T-cell (primary cell): ENCODE results near the gene OR2H1. TPM values are rescaled to one million over a fixed set of nuclear protein-coding genes. Genes with fewer than 3 reads are reported as not detected.

Experiments used
- ATAC-seq, 4 experiments: fragments of 200-7000 bp in 3 of 4; fragments of 150-1000 bp in 1 of 4; cut with Tn5 transposase; replicated peaks in 1 of 4; 1 replicate in 3 of 4; 2 replicates in 1 of 4; pipeline ENCODE4 v1.10.0; 2021; ENCODE audit warnings: moderate library complexity in 3 of 4, mild to moderate bottlenecking in 2 of 4, moderate number of reproducible peaks in 1 of 4
- CTCF ChIA-PET, 2 donors: fragments of 300-600 bp; sonication (Branson Sonifier 250); formaldehyde crosslinking; loops; one replicate each; lab custom pipeline; 2022; ENCODE audit warnings: antibody characterized with exemption in 2 of 2; lab: Charles Lee
- POLR2A ChIA-PET, 2 donors: fragments of 300-600 bp; sonication (Branson Sonifier 250); formaldehyde crosslinking; loops; one replicate each; lab custom pipeline; 2022; ENCODE audit warnings: antibody characterized with exemption in 2 of 2; lab: Charles Lee
- DNase-seq, 35 experiments: peaks; one replicate each; pipeline versions ENCODE4 v3.0.0 to v3.0.0-alpha.2; 2013 to 2023
- H3K27ac ChIP-seq: one replicate; pipeline ENCODE4 v1.5.1; 2013; ENCODE audit warnings: low read length
- H3K27me3 ChIP-seq, 2 experiments: replicated peaks in 1 of 2; 1 replicate in 1 of 2; 2 replicates in 1 of 2; pipeline versions ENCODE4 v1.6.1 to v1.7.0; 2013; ENCODE audit warnings: low read length in 1 of 2, mixed read lengths in 1 of 2; ENCODE audit not compliant: control insufficient read depth in 2 of 2, insufficient read depth in 2 of 2; ENCODE audit errors: extremely low read depth in 1 of 2
- H3K36me3 ChIP-seq, 2 donors: 1 replicate in 1 of 2; 2 replicates in 1 of 2; pipeline versions ENCODE4 v1.6.1 to v1.7.0; 2013; ENCODE audit warnings: low read length in 1 of 2; ENCODE audit not compliant: control insufficient read depth in 2 of 2, insufficient read depth in 1 of 2; ENCODE audit errors: extremely low read depth in 1 of 2
- H3K4me1 ChIP-seq, 2 experiments: 1 replicate in 1 of 2; 2 replicates in 1 of 2; pipeline versions ENCODE4 v1.6.1 to v1.7.0; 2013; ENCODE audit warnings: low read length in 2 of 2, mixed read lengths in 1 of 2; ENCODE audit not compliant: insufficient read depth in 2 of 2, control insufficient read depth in 1 of 2; ENCODE audit errors: extremely low read depth in 1 of 2
- H3K4me3 ChIP-seq, 2 donors: 1 replicate in 1 of 2; 2 replicates in 1 of 2; pipeline versions ENCODE4 v1.5.1 to v1.7.0; 2013; ENCODE audit warnings: mild to moderate bottlenecking in 2 of 2, low read length in 1 of 2, moderate library complexity in 1 of 2; ENCODE audit not compliant: control insufficient read depth in 1 of 2; ENCODE audit errors: extremely low read depth in 1 of 2
- H3K9me3 ChIP-seq: 2 replicates; pipeline ENCODE4 v1.7.0; 2013
- H3K27ac Mint-ChIP-seq, 2 donors: one replicate each; pipeline ENCODE4 v1.8.0; 2020 to 2021; ENCODE audit warnings: mild to moderate bottlenecking in 2 of 2, mixed read lengths in 2 of 2
- H3K27me3 Mint-ChIP-seq, 2 donors: one replicate each; pipeline ENCODE4 v1.8.0; 2021 to 2022; ENCODE audit warnings: mixed read lengths in 2 of 2
- H3K36me3 Mint-ChIP-seq: one replicate; pipeline ENCODE4 v1.8.0; 2021; ENCODE audit warnings: mixed read lengths
- H3K4me1 Mint-ChIP-seq, 3 donors: one replicate each; pipeline ENCODE4 v1.8.0; 2020 to 2022; ENCODE audit warnings: mixed read lengths in 3 of 3, mild to moderate bottlenecking in 1 of 3
- H3K4me3 Mint-ChIP-seq, 3 donors: one replicate each; pipeline ENCODE4 v1.8.0; 2020 to 2022; ENCODE audit warnings: mild to moderate bottlenecking in 3 of 3, mixed read lengths in 3 of 3, moderate library complexity in 3 of 3
- H3K9me3 Mint-ChIP-seq, 3 donors: one replicate each; pipeline ENCODE4 v1.8.0; 2020 to 2022; ENCODE audit warnings: mixed read lengths in 3 of 3
- whole genome bisulfite sequencing: methylation state at CpG from one replicate; pipeline ENCODE4 v1.1.5; 2013; ENCODE audit warnings: missing lambda C conversion rate; ENCODE audit not compliant: insufficient coverage; 5-methylcytosine and 5-hydroxymethylcytosine counted together
- total RNA-seq, 35 experiments: library from RNA in 6 of 35; stranded (reverse) in 6 of 35; fragments of 120-200 nt in 1 of 35; gene quantifications; one replicate each; pipeline versions ENCODE4 v1.2.1 to v1.2.4 and lab custom pipeline; 2013 to 2026

OR2H1 gene
- total RNA-seq, 5 donors from 2014 or later (not counting 1 experiment from before 2014, with no cell fraction given), result not detected

GRCh38 chr6:29474996-29475395 is 18.0 kb downstream of the OR2H1 start:
- Mint-ChIP-seq H3K9me3 (no peaks in the 10 kb centered on the region), H3K4me3 (no peak overlapping the region), H3K4me1 (no peaks in the 10 kb centered on the region), H3K36me3 (no peaks in the 10 kb centered on the region), H3K27ac (no peak overlapping the region), H3K27me3 (peaks cover 17 to 22% of the 10 kb centered on the region in 2 donors)
- H3K36me3 ChIP-seq, result no peaks in the 10 kb centered on the region
- H3K27me3 ChIP-seq, result peaks cover 0 to 19% of the 10 kb centered on the region in 2 experiments
- CTCF ChIA-PET, result no interaction called here
- POLR2A ChIA-PET, result no interaction called here
- H3K4me3 ChIP-seq, result no peak overlapping the region
- no peaks in the 10 kb centered on the region for H3K9me3 ChIP-seq
- WGBS, result no CpG with 5 or more reads among the region's 2 CpGs
- DNase-seq (no peak), ATAC-seq (no peak)
- H3K4me1 ChIP-seq, result no peaks in the 10 kb centered on the region
- H3K27ac ChIP-seq, result no peak overlapping the region

- ChIA-PET POLR2A (no interaction called here), CTCF (no interaction called here)
- no peaks in the 10 kb centered on the region for H3K4me1 Mint-ChIP-seq
- peaks cover 0 to 5% (median 2%) of the 10 kb centered on the region in 3 donors for H3K9me3 Mint-ChIP-seq
- Histone ChIP-seq H3K9me3 (no peaks in the 10 kb centered on the region), H3K27me3 (peaks cover 0 to 18% of the 10 kb centered on the region in 2 experiments), H3K36me3 (no peaks in the 10 kb centered on the region), H3K27ac (no peak overlapping the region), H3K4me3 (no peak overlapping the region), H3K4me1 (no peaks in the 10 kb centered on the region)
- 68% methylated on average over 4 of the region's 5 CpGs for WGBS
- peaks cover 6 to 14% of the 10 kb centered on the region in 2 donors for H3K27me3 Mint-ChIP-seq
- DNase-seq, result no peak
- no peak overlapping the region for H3K27ac Mint-ChIP-seq
- no peaks in the 10 kb centered on the region for H3K36me3 Mint-ChIP-seq
- no peak for ATAC-seq
- no peak overlapping the region for H3K4me3 Mint-ChIP-seq
Observed at GRCh38 chr6:29477923-29478450, 21.0 kb downstream of the OR2H1 start.

- peaks cover 0 to 5% (median 2%) of the 10 kb centered on the region in 3 donors for H3K9me3 Mint-ChIP-seq
- H3K9me3 ChIP-seq, result no peaks in the 10 kb centered on the region
- no peak overlapping the region for H3K4me3 ChIP-seq
- no peak for ATAC-seq
- no peak overlapping the region for H3K4me3 Mint-ChIP-seq
- ChIA-PET POLR2A (no interaction called here), CTCF (no interaction called here)
- H3K27ac Mint-ChIP-seq, result no peak overlapping the region
- H3K36me3 Mint-ChIP-seq, result no peaks in the 10 kb centered on the region
- 71% methylated on average over 5 of the region's 5 CpGs for WGBS
- no peak overlapping the region for H3K27ac ChIP-seq
- no peaks in the 10 kb centered on the region for H3K4me1 ChIP-seq
- peaks cover 3 to 12% of the 10 kb centered on the region in 2 donors for H3K27me3 Mint-ChIP-seq
- H3K36me3 ChIP-seq, result no peaks in the 10 kb centered on the region
- no peaks in the 10 kb centered on the region for H3K4me1 Mint-ChIP-seq
- peaks cover 0 to 12% of the 10 kb centered on the region in 2 experiments for H3K27me3 ChIP-seq
- DNase-seq, result no peak
Observed at GRCh38 chr6:29478740-29479139, 21.8 kb downstream of the OR2H1 start.

GRCh38 chr6:29479560-29479959 is 22.6 kb downstream of the OR2H1 start:
- Mint-ChIP-seq H3K36me3 (no peaks in the 10 kb centered on the region), H3K4me3 (no peak overlapping the region), H3K9me3 (peaks cover 0 to 5% (median 2%) of the 10 kb centered on the region in 3 donors), H3K27me3 (peaks cover 3 to 12% of the 10 kb centered on the region in 2 donors), H3K27ac (no peak overlapping the region), H3K4me1 (no peaks in the 10 kb centered on the region)
- Histone ChIP-seq H3K9me3 (no peaks in the 10 kb centered on the region), H3K4me1 (no peaks in the 10 kb centered on the region), H3K27ac (no peak overlapping the region), H3K4me3 (no peak overlapping the region), H3K36me3 (no peaks in the 10 kb centered on the region), H3K27me3 (peaks cover 0 to 12% of the 10 kb centered on the region in 2 experiments)
- ATAC-seq, result no peak
- no peak for DNase-seq
- CTCF ChIA-PET, result no interaction called here
- POLR2A ChIA-PET, result no interaction called here
- WGBS, result 31% methylated on average over 2 of the region's 2 CpGs

- no peaks in the 10 kb centered on the region for H3K4me1 ChIP-seq
- no peak overlapping the region for H3K27ac Mint-ChIP-seq
- no peaks in the 10 kb centered on the region for H3K36me3 Mint-ChIP-seq
- H3K4me1 Mint-ChIP-seq, result no peaks in the 10 kb centered on the region
- peaks cover 18 to 32% of the 10 kb centered on the region in 2 donors for H3K27me3 Mint-ChIP-seq
- no peaks in the 10 kb centered on the region for H3K36me3 ChIP-seq
- no peak overlapping the region for H3K4me3 ChIP-seq
- H3K27ac ChIP-seq, result no peak overlapping the region
- H3K27me3 ChIP-seq, result peaks cover 0 to 16% of the 10 kb centered on the region in 2 experiments
- no peak overlapping the region for H3K4me3 Mint-ChIP-seq
- ATAC-seq (no peak), DNase-seq (no peak)
- no peaks in the 10 kb centered on the region for H3K9me3 ChIP-seq
- CTCF ChIA-PET, result no interaction called here
- POLR2A ChIA-PET, result no interaction called here
- 100% methylated on average over 1 of the region's 3 CpGs for WGBS
- peaks cover 0 to 5% (median 2%) of the 10 kb centered on the region in 3 donors for H3K9me3 Mint-ChIP-seq
Observed at GRCh38 chr6:29483186-29483585, 26.2 kb downstream of the OR2H1 start.

GRCh38 chr6:29483735-29484134 is 26.8 kb downstream of the OR2H1 start:
- WGBS, result no CpG with 5 or more reads among the region's 1 CpG
- no peak overlapping the region for H3K4me3 ChIP-seq
- CTCF ChIA-PET, result no interaction called here

More at GRCh38 chr6:29483735-29484134, 26.8 kb downstream of the OR2H1 start:
- H3K27me3 ChIP-seq, result peaks cover 0 to 17% of the 10 kb centered on the region in 2 experiments
- H3K4me1 ChIP-seq, result no peaks in the 10 kb centered on the region
- peaks cover 18 to 32% of the 10 kb centered on the region in 2 donors for H3K27me3 Mint-ChIP-seq
- no peak overlapping the region for H3K27ac ChIP-seq
- DNase-seq, result no peak
- no peaks in the 10 kb centered on the region for H3K9me3 ChIP-seq
- H3K4me3 Mint-ChIP-seq, result no peak overlapping the region
- no peaks in the 10 kb centered on the region for H3K4me1 Mint-ChIP-seq
- no peaks in the 10 kb centered on the region for H3K36me3 ChIP-seq
- POLR2A ChIA-PET, result no interaction called here
- H3K9me3 Mint-ChIP-seq, result peaks cover 0 to 5% (median 2%) of the 10 kb centered on the region in 3 donors
- no peaks in the 10 kb centered on the region for H3K36me3 Mint-ChIP-seq
- no peak for ATAC-seq
- H3K27ac Mint-ChIP-seq, result no peak overlapping the region
